HG02571 (cell line): ENCODE measurements around the gene ITGAX.
"Not testable (repeated sequence)": the region's sequence is repeated elsewhere in the genome, so short reads cannot be mapped to it uniquely, and the experiment has no call there.

Experiments used
- ATAC-seq: cut with Tn5 transposase; IDR thresholded peaks from one replicate; pipeline ENCODE4 v1.9.1; 2021; ENCODE audit warnings: mild to moderate bottlenecking, moderate library complexity; ENCODE audit not compliant: unreplicated experiment

Gene ITGAX

DNA sequence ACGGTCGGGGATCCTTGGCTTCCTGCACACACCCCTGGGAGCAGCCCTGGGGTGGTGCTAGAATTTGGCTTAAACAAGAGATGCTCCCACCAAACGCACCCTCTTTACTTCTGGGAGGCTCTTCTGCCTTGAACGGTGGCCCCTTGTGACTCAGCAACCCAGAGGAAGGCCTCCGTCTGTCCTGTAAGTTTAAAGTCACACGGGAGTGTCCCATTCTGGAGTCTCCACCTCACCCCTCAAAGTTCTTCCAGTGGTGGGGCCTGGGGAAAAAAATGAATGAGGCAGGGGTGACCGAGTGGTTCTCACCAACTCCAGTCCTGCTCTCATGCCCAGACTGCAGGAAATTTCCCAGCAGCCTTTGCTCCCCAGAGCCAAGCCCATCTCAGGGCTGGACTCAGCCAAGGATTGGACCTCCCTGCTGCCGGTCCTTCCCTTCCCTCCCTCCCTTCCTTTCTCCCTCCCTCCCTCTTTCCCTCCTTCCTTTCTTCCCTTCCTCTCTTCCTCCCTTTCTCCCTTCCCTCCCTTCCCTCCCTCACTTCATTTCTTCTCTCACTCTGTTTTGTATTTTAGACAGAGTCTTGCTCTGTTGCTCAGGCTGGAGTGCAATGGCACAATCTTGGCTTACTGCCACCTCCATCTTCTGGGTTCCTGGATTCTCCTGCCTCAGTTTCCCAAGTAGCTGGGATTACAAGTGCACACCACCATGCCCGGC, 49.5 kb downstream of the ITGAX start:
- ATAC-seq: no peak

DNA sequence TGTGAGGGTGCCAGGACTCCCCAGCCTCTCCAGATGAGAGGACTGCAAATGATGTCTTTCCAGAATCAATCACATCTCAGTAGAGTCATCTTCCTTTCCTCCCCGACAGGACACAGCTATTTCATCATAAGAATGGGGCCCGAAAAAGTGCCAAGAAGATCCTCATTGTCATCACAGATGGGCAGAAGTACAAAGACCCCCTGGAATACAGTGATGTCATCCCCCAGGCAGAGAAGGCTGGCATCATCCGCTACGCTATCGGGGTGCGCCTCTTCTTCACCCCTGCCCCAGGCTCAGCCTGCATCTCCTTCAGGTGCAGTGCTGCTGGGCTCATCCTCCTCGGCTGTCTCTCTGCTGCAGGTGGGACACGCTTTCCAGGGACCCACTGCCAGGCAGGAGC, 52.4 kb downstream of the ITGAX start:
- ATAC-seq: no peak

DNA sequence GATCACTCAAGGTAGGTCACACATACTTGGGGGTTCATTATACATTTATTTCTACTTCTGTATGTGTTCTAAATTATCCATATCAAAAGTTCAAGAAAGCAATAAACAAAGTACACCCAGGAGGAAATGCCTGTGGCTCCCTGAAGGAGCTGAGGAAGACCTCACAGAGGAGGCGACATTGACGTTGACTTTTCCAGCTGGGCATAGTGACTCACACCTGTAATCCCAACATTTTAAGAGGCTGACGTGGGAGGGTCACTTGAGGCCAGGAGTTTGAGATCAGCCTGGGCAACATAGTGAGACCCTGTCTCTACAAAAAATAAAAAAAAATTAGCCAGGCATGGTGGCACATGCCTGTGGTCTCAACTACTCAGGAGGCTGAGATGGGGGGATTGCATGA, 54.5 kb downstream of the ITGAX start:
- no peak for ATAC-seq

DNA sequence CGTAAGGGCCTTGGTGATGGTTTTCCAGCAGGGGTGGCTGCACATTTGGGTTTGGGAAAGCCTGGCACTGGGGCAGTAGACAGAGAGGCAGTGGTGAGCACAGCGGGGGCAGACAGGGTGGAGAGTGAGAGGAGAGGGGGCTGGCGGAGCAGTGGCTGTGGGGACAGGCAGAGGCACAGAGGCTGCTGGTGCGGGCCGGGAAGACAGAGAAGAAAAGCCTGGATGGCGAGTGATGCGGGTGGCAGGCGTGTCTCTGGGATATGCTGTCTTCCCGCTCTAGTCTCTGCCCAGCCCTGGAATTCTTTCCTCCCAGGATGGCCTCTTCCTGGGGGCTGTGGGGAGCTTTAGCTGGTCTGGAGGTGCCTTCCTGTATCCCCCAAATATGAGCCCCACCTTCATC, 55.1 kb downstream of the ITGAX start:
- no peak for ATAC-seq

DNA sequence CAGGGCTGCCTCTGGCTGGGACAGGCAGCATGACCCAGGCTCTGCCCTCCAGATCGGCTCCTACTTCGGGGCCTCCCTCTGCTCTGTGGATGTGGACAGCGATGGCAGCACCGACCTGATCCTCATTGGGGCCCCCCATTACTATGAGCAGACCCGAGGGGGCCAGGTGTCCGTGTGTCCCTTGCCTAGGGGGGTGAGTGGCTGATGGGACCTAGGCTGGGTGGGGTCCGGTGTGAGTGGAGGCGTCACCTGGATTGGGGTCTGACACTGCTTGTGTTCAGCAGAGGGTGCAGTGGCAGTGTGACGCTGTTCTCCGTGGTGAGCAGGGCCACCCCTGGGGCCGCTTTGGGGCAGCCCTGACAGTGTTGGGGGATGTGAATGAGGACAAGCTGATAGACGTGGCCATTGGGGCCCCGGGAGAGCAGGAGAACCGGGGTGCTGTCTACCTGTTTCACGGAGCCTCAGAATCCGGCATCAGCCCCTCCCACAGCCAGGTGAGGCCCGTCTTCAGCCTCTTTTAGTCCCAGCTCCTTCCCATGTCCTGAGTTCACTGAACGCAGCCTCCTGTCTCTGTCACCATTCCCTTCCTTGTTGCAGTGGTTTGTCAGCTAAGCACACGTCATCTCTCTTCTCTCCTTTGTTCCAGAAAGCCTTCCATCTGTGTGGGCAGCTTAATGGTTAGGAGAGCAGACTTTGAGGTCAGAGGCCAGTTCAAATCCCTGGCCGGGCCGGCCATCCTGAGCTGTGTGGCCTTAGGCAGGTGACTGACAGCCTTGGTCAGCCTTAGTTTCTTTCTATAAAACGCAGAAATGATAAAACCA, 56.3 kb downstream of the ITGAX start:
- ATAC-seq: no peak

DNA sequence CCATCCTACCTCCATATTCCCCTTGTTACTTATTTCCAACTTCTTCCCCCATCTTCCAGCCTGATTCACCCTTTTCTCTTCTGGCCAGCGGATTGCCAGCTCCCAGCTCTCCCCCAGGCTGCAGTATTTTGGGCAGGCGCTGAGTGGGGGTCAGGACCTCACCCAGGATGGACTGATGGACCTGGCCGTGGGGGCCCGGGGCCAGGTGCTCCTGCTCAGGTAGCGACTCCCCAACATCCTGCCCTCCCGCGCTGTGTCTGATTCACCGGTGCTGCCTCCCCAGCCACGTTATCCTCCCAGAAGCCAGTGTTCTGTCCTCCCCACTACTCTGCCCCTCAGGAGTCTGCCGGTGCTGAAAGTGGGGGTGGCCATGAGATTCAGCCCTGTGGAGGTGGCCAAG, 57.8 kb downstream of the ITGAX start:
- ATAC-seq: no peak

DNA sequence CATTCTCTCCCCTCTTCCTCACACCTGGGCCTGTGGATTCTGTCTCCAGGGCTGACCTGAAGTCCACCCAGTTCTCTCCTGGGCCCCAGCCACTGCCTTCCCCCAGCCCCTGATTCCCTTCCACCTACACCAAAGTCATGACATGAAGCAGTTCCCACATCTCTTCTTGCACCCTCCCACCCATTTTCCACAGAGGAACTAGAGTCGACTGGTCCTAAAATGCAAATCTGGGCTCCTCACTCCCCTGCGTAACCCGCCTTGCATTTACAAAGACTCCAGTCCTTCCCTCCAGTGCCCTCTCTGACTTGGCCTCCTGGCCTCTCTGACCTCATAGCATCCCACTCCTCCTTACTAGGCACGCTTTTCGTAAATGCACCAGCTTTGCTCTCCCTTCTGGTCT, 58.4 kb downstream of the ITGAX start:
- no peak for ATAC-seq

DNA sequence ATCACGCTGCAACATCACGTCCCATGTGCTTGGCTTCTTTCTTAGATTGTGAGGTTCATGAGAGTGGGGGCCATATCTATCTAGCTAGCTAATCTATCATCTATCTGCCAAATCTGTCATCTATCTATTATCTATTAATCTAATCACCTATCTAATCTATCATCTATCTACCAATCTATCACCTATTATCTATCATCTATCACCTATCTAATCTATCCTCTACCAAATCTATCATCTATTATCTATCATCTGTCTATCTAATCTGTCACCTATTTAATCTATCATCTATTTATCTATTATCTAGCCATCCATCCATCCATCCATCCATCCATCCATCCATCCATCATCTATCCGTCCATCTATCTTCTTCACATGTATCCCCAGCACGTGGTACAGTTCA, 59.0 kb downstream of the ITGAX start:
- ATAC-seq: no peak

DNA sequence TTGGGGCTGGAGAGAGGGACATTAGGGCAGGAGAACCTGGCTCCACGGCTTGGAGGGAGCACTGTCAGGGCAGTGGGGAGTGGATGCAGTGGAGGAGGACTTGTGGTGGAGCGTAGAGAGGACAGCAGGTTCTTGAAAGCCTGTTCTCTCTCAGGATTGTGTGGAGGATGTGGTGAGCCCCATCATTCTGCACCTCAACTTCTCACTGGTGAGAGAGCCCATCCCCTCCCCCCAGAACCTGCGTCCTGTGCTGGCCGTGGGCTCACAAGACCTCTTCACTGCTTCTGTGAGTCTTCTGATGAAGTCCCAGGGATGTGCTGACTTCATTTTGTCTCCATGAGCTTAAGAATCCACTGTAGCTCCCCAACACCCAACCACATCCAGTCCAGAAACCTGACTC, 59.7 kb downstream of the ITGAX start:
- no peak for ATAC-seq

DNA sequence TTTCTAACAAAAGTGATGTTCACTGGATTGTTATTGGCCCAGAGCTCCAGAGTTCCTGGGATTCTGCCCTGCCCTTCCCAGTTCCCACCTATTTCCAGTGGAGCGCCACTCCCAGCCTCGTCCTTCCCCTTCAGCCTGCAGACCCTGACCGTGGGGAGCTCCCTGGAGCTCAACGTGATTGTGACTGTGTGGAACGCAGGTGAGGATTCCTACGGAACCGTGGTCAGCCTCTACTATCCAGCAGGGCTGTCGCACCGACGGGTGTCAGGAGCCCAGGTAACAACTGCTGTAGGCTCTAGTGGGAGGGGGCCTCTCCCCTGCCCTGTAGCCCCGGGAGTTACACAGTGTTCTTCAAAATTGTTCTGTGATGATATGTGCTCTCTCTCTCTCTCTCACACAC, 61.4 kb downstream of the ITGAX start:
- no peak for ATAC-seq

DNA sequence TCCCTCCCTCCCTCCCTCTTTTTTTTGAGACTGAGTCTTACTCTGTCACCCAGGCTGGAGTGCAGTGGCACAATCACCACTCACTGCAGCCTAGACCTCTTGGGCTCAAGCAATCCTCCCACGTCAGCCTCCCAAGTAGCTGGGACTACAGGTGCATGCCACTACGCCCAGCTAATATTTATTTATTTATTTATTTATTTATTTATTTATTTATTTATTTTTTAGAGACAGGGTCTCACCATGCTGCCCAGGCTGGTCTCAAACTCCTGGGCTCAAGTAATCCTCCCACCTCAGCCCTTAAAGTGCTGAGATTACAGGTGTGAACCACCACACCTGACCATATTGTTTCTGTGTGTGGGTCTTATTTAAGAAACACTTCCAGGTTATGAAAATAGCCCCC, 62.1 kb downstream of the ITGAX start:
- not testable (repeated sequence) for ATAC-seq

DNA sequence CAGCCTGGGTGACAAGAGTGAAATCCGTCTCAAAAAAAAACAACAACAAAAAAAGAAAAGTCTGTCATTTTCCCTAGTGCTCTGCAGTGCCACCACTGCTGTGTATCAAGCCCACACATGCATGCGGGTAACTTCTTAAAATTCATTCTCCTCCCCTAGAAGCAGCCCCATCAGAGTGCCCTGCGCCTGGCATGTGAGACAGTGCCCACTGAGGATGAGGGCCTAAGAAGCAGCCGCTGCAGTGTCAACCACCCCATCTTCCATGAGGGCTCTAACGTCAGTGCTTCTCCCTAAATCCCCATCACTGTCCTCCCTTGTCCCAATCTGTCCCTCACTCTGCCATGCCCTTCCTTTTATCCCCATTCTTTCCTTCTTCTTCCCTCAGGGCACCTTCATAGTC, 62.9 kb downstream of the ITGAX start:
- ATAC-seq: no peak

DNA sequence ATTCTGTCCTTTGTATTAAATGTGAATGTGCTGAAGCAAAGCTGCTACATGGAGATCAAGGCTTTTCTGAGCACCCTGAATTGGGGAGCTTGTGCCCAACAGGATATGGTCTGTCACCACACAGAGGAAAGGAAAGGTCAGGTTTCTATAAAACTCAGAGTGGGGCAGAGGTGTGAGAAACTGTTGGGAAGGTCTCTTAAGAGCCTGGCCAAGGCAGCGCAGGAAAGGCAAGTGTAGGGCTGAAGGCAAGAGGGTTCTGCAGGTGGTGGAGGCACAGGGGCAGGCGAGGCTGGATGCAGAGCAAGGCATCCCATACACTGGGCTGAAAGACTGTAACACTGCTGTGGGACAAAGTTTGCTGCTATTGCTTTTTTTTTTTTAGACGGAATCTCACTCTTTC, 65.1 kb downstream of the ITGAX start:
- ATAC-seq: no peak

DNA sequence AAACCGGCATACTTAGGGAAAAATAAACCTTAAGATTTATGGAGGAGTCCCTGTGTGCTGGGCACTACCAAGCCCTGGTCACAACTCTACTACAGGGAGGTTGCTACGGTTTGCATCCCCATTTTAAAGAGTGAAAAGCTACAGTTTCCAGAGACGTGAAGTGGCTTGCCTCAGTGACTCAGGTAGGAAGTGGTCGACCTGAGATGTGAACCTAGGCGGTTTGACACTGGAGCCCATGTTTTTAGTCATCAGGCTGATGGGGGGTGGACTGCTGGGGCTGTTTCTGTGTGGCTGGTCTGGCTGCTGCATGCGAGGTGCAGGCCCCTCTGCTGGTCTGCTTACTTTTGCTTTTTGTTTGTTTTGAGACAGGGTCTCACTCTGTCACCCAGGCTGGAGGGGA, 66.6 kb downstream of the ITGAX start:
- no peak for ATAC-seq

DNA sequence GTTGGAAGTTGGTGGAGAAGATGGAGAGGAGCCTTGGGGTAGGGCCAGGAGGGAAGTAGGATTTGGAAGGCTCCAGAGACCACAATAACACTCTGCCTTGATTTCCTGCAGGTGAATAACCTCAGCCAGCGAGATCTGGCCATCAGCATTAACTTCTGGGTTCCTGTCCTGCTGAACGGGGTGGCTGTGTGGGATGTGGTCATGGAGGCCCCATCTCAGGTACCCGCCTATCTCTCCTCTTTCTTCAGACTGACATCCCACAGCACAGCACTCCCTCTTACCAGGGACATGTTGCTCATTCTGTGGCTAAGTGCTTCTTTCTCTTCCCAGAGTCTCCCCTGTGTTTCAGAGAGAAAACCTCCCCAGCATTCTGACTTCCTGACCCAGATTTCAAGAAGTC, 68.3 kb downstream of the ITGAX start:
- no peak for ATAC-seq

DNA sequence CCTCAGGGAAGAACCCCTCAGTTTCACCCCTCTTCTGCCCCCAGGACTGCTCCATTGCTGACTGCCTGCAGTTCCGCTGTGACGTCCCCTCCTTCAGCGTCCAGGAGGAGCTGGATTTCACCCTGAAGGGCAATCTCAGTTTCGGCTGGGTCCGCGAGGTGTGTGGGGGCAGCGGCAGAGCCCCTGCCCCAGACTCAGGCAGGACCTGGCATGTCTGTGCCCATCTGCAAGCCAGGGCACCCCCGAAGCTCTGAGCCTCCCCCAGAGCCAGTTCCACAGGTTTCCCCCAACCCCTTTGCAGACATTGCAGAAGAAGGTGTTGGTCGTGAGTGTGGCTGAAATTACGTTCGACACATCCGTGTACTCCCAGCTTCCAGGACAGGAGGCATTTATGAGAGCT, 68.8 kb downstream of the ITGAX start:
- ATAC-seq: no peak

DNA sequence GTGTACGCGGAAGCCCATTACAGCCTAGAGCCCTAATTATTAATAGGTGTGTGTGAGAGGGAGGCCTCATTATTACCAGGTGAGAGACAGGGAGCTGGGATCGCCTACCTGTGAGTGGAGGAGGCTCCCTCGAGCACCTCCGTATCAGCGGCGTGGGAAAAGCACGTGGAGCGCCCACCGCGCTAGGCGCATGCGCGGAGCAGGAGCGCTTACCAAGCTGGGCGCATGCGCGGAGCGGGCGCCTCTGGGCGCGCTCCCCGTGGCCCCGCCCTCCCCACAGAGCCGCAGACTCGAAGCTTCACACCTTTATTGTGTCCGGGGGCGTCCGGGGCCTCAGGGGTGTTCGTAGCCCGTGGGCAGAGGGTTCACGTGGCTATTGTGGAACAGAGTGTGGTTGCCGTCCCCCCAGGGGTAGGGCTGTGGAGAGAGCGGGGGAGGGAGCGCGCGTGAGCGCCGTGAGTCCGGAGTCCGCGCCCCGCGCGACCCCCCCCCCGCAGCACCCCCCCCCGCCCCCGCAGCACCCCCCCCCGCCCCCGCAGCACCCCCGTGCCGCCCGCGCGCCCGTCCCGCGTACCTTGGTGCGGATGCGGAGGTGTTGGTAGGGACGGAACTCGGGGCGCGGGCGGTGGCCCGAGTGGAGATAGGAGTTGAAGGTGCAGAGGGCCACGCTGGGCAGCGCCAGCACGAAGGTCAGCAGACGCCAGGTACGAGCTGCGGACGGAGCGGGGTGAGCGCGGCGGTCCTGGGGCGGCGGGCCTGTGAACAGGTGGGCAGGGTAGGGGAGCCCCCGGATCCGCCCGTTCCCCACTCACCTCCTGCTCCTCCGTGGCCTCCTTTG, 72.7 kb downstream of the ITGAX start:
- ATAC-seq: no peak

DNA sequence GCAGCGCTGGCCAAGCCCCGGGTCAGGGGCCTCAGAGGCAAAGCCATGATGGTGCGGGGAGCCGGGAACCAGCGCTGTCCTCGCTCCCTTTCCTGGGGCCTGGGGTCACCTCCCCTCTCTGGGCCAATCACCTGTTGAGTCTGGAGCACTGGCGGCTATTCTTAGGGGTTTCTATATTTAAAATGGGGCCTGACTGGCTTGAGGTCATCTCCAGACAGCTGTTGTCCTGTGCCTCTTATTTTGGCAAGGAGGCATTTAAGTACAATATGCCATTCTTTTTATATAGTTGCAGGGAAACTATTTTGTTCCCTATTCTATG, 73.3 kb downstream of the ITGAX start, which contains the start of gene COX6A2:
TSS of gene COX6A2 (minus strand) at position 82 of the 319 bp plus-strand sequence. CDS start at position 47, 35 bp downstream.
- no peak for ATAC-seq

DNA sequence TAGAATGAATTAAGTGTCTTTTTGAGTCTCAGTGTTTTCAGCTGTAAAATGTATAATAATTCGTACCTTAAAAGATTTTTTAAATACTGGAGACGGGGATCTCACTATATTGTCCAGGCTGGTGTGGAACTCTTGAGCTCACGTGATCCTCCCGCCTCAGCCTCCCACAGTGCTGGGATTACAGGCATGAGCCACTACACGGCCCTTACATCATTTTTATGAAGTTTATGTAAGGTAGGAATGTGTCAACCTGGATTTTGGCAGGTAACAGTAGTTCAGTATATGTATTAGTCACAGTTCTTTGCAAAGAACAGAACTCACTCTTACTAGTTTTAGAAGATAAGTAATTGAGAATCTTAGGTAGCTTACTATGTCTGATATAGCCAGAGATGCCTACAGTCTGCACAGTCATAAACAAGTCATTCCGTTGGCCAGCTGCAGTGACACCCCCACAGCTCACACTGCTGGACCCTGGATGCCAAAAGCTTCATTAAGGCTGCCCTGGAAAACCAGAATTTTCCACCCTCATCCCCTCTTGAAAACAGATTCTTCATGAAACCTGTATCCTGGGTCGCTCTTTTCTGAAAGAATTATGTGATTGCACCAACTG, 73.8 kb downstream of the ITGAX start:
- ATAC-seq: no peak

DNA sequence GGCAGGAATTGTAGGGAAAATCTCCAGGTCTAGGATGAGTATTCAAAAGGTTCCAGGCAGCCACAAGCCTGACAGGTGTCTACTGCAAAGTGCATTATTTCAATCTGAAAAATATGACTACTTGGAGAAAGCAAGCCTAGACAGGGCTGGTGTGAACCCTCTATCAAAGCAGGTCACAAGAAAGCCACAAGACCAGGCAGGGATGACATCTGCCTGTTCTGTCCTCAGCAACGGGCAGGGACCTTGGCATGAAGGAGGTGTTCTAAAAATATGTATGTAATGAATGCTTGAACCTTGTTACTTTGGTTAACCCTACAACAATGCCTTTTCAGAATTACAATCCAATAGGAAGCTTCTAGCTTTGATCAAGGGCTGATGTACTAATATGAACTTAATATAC, 74.3 kb downstream of the ITGAX start:
- no peak for ATAC-seq

DNA sequence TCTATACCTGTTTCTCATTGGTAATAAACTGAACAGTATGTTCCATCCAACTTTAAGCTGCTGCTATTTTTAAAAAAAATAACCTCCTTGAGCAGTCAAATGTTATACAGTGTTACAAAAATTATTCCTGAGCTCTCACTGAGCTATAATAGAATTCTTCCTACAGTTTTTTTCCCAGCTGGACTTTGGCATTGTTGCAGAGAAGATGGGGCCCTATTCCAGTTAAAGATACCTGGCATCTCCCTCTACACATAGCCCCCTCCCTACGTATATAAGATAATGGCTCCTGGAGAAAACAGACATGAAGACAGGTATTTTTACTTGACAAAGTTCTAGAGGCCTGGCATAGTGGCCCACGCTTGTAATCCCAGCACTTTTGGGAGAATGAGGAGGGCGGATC, 74.8 kb downstream of the ITGAX start:
- ATAC-seq: no peak
